GM19463 (cell line): Measurements from ENCODE around the gene MEX3D.

Experiments
- ATAC-seq: cut with Tn5 transposase; IDR thresholded peaks from one replicate; pipeline ENCODE4 v1.9.1; 2021; ENCODE audit warnings: mild to moderate bottlenecking, moderate library complexity; ENCODE audit not compliant: unreplicated experiment

MEX3D gene

DNA sequence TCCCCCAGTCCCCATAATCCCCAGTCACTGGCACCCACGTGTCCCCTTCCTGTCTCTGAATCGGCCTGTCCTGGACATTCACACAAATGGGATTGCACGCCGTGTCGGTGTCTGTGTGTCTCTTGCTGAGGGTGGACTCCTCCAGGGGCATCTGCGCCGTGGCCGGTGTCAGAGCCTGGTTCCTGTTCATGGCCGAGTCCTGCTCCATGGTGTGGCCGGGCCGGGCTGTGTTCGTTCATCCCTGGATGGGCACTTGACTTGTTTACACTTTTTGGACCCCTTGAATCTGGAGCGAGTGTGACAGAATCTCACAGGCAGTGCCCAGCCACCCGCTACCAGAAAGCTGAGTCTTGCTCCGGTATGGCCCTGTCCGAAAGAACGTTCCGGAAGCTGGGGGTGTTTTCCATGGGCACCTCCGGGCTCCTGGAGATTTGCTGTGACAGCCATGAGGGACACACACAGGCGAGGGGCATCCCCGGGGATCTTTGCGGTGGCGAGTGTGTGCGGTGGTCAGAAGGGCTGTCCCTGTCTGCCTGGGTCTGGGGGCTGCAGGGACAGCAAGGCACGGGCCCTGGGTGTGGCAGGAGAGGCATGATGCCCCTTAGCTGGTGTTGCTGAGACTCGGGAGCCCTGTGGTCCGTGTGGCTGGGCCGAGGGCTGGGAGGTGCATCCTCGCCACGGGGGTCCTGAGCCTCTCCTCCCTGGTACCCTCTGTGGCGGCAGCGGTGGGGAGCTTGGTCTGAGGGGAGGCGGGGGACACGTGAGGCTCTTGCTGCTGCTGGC, 6.4 kb upstream of the MEX3D start:
- ATAC-seq, result no peak

DNA sequence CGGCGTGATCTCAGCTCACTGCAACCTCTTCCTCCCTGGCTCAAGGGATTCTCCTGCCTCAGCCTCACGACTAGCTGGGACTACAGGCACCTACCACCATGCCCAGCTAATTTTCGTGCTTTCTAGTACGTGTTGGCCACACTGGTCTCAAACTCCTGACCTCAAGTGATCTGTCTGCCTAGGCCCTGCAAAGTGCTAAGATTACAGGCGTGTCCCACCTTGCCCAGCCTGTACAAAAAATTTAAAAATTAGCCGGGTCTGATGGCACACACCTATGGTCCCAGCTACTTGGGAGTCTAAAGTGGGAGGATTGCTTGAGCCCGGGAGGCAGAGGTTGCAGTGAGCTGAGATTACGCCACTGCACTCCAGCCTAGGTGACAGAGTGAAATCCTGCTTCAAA, 4.7 kb upstream of the MEX3D start:
- ATAC-seq, result no peak

GRCh38 chr19:1571358-1571757, 3.2 kb upstream of the MEX3D start:
- no peak for ATAC-seq

- ATAC-seq, result no peak
These were observed 2.7 kb upstream of the MEX3D start for GRCh38 chr19:1570836-1571235.

DNA sequence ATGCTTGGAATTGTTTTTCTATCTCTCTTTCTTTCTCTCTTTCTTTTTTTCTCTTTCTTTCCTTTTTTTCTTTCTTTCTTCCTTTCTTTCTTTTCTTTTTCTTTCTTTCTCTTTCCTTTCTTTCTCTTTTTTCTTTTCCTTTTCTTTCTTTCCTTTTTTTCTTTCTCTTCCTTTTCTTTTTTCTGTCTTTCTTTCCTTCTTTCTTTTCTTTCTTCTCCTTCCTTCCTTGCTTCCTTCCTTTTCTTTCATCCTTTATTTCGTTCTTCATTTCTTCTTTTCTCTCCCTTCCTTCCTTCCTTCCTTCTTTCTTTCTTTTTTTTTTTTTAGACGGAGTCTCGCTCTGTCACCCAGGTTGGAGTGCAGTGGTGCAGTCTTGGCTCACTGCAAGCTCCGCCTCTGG, 1.9 kb upstream of the MEX3D start:
- no peak for ATAC-seq

DNA sequence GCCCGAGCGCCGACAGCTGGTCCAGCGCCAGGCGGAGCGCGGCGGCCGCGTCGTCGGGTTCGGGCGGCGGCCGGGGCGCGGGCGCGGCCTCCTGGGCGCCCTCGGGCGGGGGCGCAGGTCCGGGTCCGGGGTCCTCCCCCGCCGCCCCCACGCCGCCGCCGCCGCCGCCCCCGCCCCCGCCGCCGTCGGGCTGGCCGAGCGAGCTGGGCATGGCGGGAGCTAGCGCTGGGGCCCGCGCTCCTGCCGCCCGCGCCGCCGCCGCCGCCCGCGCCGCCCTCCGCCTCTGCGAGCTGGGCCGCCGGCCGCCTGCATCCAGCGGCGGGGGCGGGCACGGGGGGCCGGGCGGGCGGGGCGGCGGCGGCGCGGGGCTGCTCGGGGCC, 287 bp downstream of the MEX3D start:
- no peak for ATAC-seq

- ATAC-seq, result no peak
These were observed 843 bp downstream of the MEX3D start for GRCh38 chr19:1567116-1567847.

GRCh38 chr19:1566392-1567115, 1.6 kb downstream of the MEX3D start:
- ATAC-seq, result no peak

- ATAC-seq, result no peak
These were observed 4.9 kb downstream of the MEX3D start for GRCh38 chr19:1563251-1563650.

GRCh38 chr19:1561236-1561842, 6.8 kb downstream of the MEX3D start:
- ATAC-seq, result no peak

GRCh38 chr19:1560286-1560882, 7.7 kb downstream of the MEX3D start:
- ATAC-seq, result no peak

GRCh38 chr19:1558552-1558951, 9.6 kb downstream of the MEX3D start:
- no peak for ATAC-seq

DNA sequence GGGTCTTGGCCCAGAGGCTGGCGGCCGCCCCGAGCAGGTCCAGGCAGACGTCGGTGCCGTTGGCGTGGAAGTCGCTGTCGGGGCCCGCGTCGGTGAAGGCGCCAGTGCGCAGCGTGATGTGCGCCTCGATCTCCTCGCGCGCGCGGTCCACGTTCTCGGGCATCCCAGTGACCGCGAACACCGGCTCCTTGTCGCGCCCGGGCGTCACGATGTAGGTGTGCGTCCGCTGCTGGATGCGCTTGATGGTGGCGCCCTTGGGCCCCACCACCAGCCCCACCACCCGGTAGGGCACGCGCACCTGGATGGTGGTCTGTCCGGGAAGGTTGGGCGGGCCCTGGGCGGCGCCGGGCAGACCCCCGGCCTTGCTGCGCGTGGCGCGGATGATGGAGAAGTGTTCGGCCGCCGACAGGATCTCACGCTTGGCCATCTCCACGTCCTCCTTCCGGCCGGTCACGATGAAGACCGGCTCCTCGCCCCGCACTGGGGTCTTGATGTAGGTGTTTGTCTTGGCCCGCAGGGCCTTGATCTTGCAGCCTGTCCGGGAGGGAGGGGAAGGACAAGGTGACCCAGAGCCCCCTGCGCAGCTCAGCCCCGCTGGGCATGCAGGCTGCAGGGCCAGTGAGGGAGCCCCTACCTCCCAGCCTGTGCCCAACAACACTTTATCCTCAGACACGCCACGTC, 11.6 kb downstream of the MEX3D start:
- no peak for ATAC-seq

DNA sequence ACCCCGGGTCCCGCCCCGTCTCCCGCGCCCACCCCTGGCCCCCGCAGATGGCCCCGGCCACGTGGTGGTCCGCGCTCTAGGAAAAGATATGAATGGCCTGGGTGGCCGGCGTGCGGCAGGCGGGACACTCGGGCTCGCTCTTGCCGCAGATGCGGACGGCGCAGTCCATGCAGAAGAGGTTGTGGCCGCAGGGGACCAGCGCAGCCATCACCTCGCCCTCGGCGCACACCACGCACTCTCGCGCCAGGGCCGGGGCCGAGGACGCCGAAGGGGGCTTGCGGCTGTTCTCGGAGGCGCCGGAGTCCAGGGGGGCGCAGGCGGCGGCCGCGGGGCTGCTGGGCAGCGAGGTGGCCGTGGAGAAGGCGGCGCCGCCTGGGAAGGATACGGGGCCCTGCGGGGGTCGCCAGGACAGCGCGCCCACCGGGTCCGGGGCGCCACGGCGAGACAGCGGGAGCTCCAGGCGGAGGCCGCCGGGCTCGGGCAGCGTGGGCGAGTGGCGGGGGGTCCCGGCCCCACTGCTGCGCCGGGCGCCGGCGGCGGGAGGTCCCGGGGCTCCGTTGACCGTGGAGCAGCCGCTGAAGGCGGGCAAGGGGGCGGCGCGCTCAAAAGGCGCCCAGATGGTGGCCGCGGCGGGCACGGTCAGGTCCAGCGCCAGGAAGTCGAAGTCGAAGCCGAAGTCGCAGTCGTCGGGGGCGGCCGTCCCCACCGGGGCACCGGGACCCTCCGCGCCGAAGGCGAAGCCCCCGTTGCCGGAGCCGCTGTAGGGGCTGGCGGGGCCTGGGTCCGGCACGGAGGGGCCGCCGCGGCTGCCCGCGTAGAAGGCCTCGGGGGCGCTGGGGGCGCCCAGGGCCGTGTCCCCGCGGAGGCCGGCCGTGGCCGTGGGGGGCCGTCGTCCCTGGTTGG, 12.4 kb downstream of the MEX3D start:
- ATAC-seq, result no peak

GRCh38 chr19:1554968-1555367, 13.2 kb downstream of the MEX3D start:
- ATAC-seq, result no peak

DNA sequence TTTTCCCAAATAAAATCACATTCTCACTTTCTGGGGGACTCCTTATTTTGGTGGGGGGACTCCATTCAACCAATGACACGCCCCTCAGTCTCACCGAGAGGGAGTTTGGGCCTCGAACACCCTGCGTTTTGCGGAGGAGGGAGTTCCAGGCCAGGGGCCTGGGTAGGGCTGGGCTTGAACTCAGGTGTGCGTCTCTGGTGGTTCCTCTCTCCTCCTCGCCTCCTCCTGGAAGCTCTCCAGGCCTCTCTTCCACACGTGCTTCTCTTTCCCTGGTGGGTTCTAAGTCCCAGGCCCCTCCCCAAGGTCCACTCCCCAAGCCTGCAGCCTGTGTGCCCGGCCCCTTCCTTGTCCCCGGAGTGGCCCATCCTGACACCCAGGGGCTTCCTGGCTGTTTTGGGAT, 14.7 kb downstream of the MEX3D start:
- no peak for ATAC-seq

GRCh38 chr19:1551068-1552040, 16.8 kb downstream of the MEX3D start:
- ATAC-seq, result no peak

DNA sequence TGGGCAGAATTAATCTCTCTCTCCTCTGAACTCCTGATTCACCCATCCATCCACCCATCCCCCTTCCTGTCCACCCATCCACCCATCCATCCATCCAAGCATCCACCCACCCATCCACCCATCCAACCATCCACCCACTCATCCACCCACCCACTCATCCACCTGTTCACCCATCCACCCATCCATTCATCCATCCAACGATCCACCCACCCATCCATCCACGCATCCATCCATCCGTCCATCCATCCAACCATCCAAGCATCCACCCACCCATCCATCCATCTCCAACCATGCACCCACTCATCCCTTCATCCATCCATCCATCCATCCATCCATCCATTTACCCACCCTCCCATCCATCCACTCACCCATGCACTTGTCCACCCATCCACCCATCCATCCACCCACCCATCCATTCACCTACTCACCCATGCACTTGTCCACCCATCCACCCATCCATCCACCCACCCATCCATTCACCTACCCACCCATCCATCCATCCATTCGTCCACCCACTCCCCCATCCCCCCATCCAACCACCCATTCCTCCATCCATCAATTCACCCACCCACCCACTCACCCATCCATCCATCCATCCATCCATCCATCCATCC, 18.7 kb downstream of the MEX3D start:
- no peak for ATAC-seq
